Activated CD8-positive, alpha-beta T cell treated with anti-CD3 and anti-CD28 coated beads for 36 hours (primary cell): Measurements from ENCODE around the gene KRTAP19-1. TPM values are rescaled to one million over a fixed set of nuclear protein-coding genes. Genes with fewer than 3 reads are reported as not detected.

Experiments used
- ATAC-seq: fragments of 200-7000 bp; cut with Tn5 transposase; one replicate; pipeline ENCODE4 v1.10.0; 2021; ENCODE audit warnings: mild to moderate bottlenecking, moderate library complexity
- CTCF ChIA-PET: fragments of 350-600 bp; sonication (Branson Sonifier 250); formaldehyde crosslinking; loops from one replicate; lab custom pipeline; 2021; ENCODE audit warnings: antibody characterized with exemption; lab: Charles Lee
- POLR2A ChIA-PET: fragments of 350-600 bp; sonication (Branson Sonifier 250); formaldehyde crosslinking; loops from one replicate; lab custom pipeline; 2021; ENCODE audit warnings: antibody characterized with exemption; lab: Charles Lee
- DNase-seq: peaks from one replicate; pipeline ENCODE4 v3.0.0-alpha.2; 2020
- H3K27ac Mint-ChIP-seq: one replicate; pipeline ENCODE4 v1.8.0; 2021; ENCODE audit warnings: mild to moderate bottlenecking, mixed read lengths
- H3K27me3 Mint-ChIP-seq: one replicate; pipeline ENCODE4 v1.8.0; 2021; ENCODE audit warnings: mixed read lengths
- H3K36me3 Mint-ChIP-seq: one replicate; pipeline ENCODE4 v1.8.0; 2021; ENCODE audit warnings: low read depth, mixed read lengths
- H3K4me1 Mint-ChIP-seq: one replicate; pipeline ENCODE4 v1.8.0; 2021; ENCODE audit warnings: low read depth, mixed read lengths
- H3K4me3 Mint-ChIP-seq: one replicate; pipeline ENCODE4 v1.8.0; 2021; ENCODE audit warnings: mild to moderate bottlenecking, moderate library complexity, mixed read lengths
- H3K9me3 Mint-ChIP-seq: one replicate; pipeline ENCODE4 v1.8.0; 2021; ENCODE audit warnings: mixed read lengths
- intact Hi-C: fragments of 100-400 bp; cut with micrococcal nuclease; formaldehyde crosslinking; loops from one replicate; pipeline ENCODE4 v1.10.0; 2022
- total RNA-seq, 2 experiments: library from RNA; stranded (reverse); gene quantifications; one replicate each; pipeline ENCODE4 v1.2.3, GENCODE V29; 2021
- TF ChIP-seq, protein P1 (sequence below): fragments of 200-600 bp; IDR thresholded peaks from one replicate; pipeline ENCODE4 v1.8.0; 2022; ENCODE audit warnings: antibody characterized with exemption, mild to moderate bottlenecking

The KRTAP19-1 gene
- total RNA-seq, 2 experiments from 2014 or later = not detected

GRCh38 chr21:30434033-30434631 lies 46.0 kb downstream of the KRTAP19-1 start:
- TF ChIP-seq, protein P1, sequence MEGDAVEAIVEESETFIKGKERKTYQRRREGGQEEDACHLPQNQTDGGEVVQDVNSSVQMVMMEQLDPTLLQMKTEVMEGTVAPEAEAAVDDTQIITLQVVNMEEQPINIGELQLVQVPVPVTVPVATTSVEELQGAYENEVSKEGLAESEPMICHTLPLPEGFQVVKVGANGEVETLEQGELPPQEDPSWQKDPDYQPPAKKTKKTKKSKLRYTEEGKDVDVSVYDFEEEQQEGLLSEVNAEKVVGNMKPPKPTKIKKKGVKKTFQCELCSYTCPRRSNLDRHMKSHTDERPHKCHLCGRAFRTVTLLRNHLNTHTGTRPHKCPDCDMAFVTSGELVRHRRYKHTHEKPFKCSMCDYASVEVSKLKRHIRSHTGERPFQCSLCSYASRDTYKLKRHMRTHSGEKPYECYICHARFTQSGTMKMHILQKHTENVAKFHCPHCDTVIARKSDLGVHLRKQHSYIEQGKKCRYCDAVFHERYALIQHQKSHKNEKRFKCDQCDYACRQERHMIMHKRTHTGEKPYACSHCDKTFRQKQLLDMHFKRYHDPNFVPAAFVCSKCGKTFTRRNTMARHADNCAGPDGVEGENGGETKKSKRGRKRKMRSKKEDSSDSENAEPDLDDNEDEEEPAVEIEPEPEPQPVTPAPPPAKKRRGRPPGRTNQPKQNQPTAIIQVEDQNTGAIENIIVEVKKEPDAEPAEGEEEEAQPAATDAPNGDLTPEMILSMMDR = peak; percentile 70
- H3K27me3 Mint-ChIP-seq = peaks cover 9% of the 10 kb centered on the region
- DNase-seq (peak; percentile 28), ATAC-seq (peak; percentile 77)
- no peaks in the 10 kb centered on the region for H3K4me1 Mint-ChIP-seq
- intact Hi-C loops = no loop called here
- H3K36me3 Mint-ChIP-seq = no peaks in the 10 kb centered on the region
- ChIA-PET CTCF (interaction anchor here (0.7 to 1.9 kb wide), 7 partner anchors 9 to 119 kb away, joined by 3 to 6 read pairs (median 5); partner anchors contain the start of gene KRTAP19-4), POLR2A (no interaction called here)
- H3K9me3 Mint-ChIP-seq = no peaks in the 10 kb centered on the region
- no peak overlapping the region for H3K27ac Mint-ChIP-seq
- no peak overlapping the region for H3K4me3 Mint-ChIP-seq

DNA sequence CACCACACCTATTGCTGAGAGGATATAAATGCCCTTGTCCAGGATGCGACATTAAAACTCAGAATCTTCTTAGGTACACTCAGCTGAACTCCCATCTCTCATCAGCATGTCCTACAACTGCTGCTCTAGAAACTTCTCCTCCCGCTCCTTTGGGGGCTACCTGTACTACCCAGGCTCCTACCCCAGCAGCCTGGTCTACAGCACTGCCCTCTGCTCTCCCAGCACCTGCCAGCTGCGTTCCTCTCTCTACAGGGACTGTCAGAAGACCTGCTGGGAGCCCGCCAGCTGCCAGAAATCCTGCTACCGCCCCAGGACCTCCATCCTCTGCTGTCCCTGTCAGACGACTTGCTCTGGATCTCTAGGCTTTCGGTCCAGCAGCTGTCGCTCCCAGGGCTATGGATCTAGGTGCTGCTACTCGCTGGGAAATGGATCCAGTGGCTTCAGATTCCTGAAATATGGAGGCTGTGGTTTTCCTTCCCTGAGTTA lies 50.0 kb downstream of the KRTAP19-1 start, which contains the start of gene KRTAP13-4:
TSS of gene KRTAP13-4 (plus strand) at position 51 of the 486 bp plus-strand sequence. CDS start at position 107, 56 bp downstream.
- H3K27ac Mint-ChIP-seq = no peak within 1 kb of the TSS
- no peak for DNase-seq
- ChIA-PET CTCF (no interaction called here), POLR2A (no interaction called here)
- H3K27me3 Mint-ChIP-seq = peaks cover 1% of the 10 kb centered on the region
- no peak within 1 kb of the TSS for H3K4me3 Mint-ChIP-seq
- intact Hi-C loops = no loop called here
- no peaks in the 10 kb centered on the region for H3K36me3 Mint-ChIP-seq
- TF ChIP-seq, protein P1 = no peak
- H3K9me3 Mint-ChIP-seq = no peaks in the 10 kb centered on the region
- no peak for ATAC-seq
- no peaks in the 10 kb centered on the region for H3K4me1 Mint-ChIP-seq

Other genes starting within 250 kb of the KRTAP19-1 start
- not detected for gene KRTAP24-1, start 197.4 kb downstream of the KRTAP19-1 start, total RNA-seq
- not detected for gene KRTAP25-1, start 190.9 kb downstream of the KRTAP19-1 start, total RNA-seq
- not detected for gene KRTAP26-1, start 160.1 kb downstream of the KRTAP19-1 start, total RNA-seq
- gene KRTAP27-1, start 142.7 kb downstream of the KRTAP19-1 start, total RNA-seq = not detected
- gene KRTAP23-1, start 131.8 kb downstream of the KRTAP19-1 start, total RNA-seq = not detected
- gene KRTAP13-2, start 108.1 kb downstream of the KRTAP19-1 start, total RNA-seq = not detected
- gene KRTAP13-1, start 84.3 kb downstream of the KRTAP19-1 start, total RNA-seq = not detected
- gene KRTAP13-3, start 54.4 kb downstream of the KRTAP19-1 start, total RNA-seq = not detected
- not detected for gene KRTAP13-4, start 50.1 kb downstream of the KRTAP19-1 start, total RNA-seq
- gene KRTAP15-1, start 40.1 kb downstream of the KRTAP19-1 start, total RNA-seq = not detected
- gene KRTAP19-2, start 7.1 kb upstream of the KRTAP19-1 start, total RNA-seq = not detected
- gene KRTAP19-3, start 11.6 kb upstream of the KRTAP19-1 start, total RNA-seq = not detected
- gene KRTAP19-4, start 16.8 kb upstream of the KRTAP19-1 start, total RNA-seq = not detected
- not detected for gene KRTAP19-5, start 21.8 kb upstream of the KRTAP19-1 start, total RNA-seq
- gene KRTAP19-6, start 61.5 kb upstream of the KRTAP19-1 start, total RNA-seq = not detected
- gene KRTAP19-7, start 80.9 kb upstream of the KRTAP19-1 start, total RNA-seq = not detected
- not detected for gene KRTAP22-2, start 110.0 kb upstream of the KRTAP19-1 start, total RNA-seq
- not detected for gene KRTAP6-3, start 112.1 kb upstream of the KRTAP19-1 start, total RNA-seq
- gene KRTAP6-2, start 118.5 kb upstream of the KRTAP19-1 start, total RNA-seq = not detected
- not detected for gene KRTAP22-1, start 120.7 kb upstream of the KRTAP19-1 start, total RNA-seq
- gene KRTAP6-1, start 133.6 kb upstream of the KRTAP19-1 start, total RNA-seq = not detected
- gene KRTAP20-1, start 136.1 kb upstream of the KRTAP19-1 start, total RNA-seq = not detected
- gene KRTAP20-4, start 140.3 kb upstream of the KRTAP19-1 start, total RNA-seq = not detected
- not detected for gene KRTAP20-2, start 154.8 kb upstream of the KRTAP19-1 start, total RNA-seq
- gene KRTAP20-3, start 162.5 kb upstream of the KRTAP19-1 start, total RNA-seq = not detected
- gene KRTAP21-3, start 238.4 kb upstream of the KRTAP19-1 start, total RNA-seq = not detected